Panc1 (cell line): Measurements from ENCODE around the gene LPP. TPM values are rescaled to one million over a fixed set of nuclear protein-coding genes. Genes with fewer than 3 reads are reported as not detected.

Experiments
- ATAC-seq: fragments of 200-7000 bp; cut with Tn5 transposase; 2 replicates; pipeline ENCODE4 v1.9.1; 2020; ENCODE audit warnings: mild to moderate bottlenecking, moderate library complexity
- BruUV-seq: library from RNA; stranded (reverse); fragments of 400-500 nt; replicated peaks from 2 replicates; lab custom pipeline; 2021; lab: Mats Ljungman, UMichigan
- CTCF ChIA-PET: fragments of 300-600 bp; sonication (Branson Sonifier 250); formaldehyde crosslinking; loops from one replicate; lab custom pipeline; 2022; ENCODE audit warnings: antibody characterized with exemption; lab: Charles Lee
- POLR2A ChIA-PET: fragments of 300-600 bp; sonication (Branson Sonifier 250); formaldehyde crosslinking; loops from one replicate; lab custom pipeline; 2022; ENCODE audit warnings: antibody characterized with exemption; lab: Charles Lee
- DNase-seq: peaks from one replicate; pipeline ENCODE4 v3.0.0-alpha.2; 2010; ENCODE audit warnings: low read depth, low spot score
- H3K27ac ChIP-seq: 2 replicates; pipeline ENCODE4 v1.5.1; 2011; ENCODE audit warnings: mild to moderate bottlenecking, low read length, inconsistent platforms
- H3K27me3 ChIP-seq: fragments of 200-500 bp; sonication (Bioruptor generic); 2 replicates; pipeline ENCODE4 v1.6.0; 2014; ENCODE audit warnings: low read length, inconsistent platforms; ENCODE audit not compliant: control insufficient read depth, insufficient read depth
- H3K36me3 ChIP-seq: fragments of 200-500 bp; sonication (Bioruptor generic); 2 replicates; pipeline ENCODE4 v1.5.1; 2014; ENCODE audit warnings: inconsistent platforms, mild to moderate bottlenecking, low read length, moderate library complexity; ENCODE audit not compliant: control insufficient read depth, insufficient read depth
- H3K4me1 ChIP-seq: 2 replicates; pipeline ENCODE4 v1.5.1; 2011; ENCODE audit warnings: inconsistent platforms, mild to moderate bottlenecking, low read length, moderate library complexity; ENCODE audit not compliant: control insufficient read depth, insufficient read depth
- H3K4me3 ChIP-seq, 2 experiments: 2 replicates each; pipeline ENCODE4 v1.5.1; 2011 to 2012; ENCODE audit warnings: low read depth in 2 of 2, low read length in 2 of 2, mild to moderate bottlenecking in 2 of 2, inconsistent platforms in 1 of 2, moderate library complexity in 1 of 2
- H3K9me3 ChIP-seq: fragments of 200-500 bp; sonication (Bioruptor generic); 2 replicates; pipeline ENCODE4 v1.5.1; 2014; ENCODE audit warnings: low read depth, mild to moderate bottlenecking, inconsistent platforms, low read length, moderate library complexity; ENCODE audit not compliant: control insufficient read depth, insufficient read depth
- CTCF ChIP-seq: fragments of 450-650 bp; IDR thresholded peaks from 2 replicates; pipeline ENCODE4 v1.5.1; 2017; ENCODE audit warnings: mild to moderate bottlenecking
- POLR2AphosphoS5 ChIP-seq: IDR thresholded peaks from 2 replicates; pipeline ENCODE4 v1.6.1; 2012; ENCODE audit warnings: mild to moderate bottlenecking, low read depth, low read length, moderate library complexity
- REST ChIP-seq, 2 experiments: IDR thresholded peaks; 2 replicates each; pipeline ENCODE4 v1.6.1; 2011 to 2012; ENCODE audit warnings: low read depth in 2 of 2, control low read depth in 1 of 2, low read length in 1 of 2, mild to moderate bottlenecking in 1 of 2, moderate library complexity in 1 of 2; ENCODE audit not compliant: insufficient read depth in 1 of 2
- SIN3A ChIP-seq: IDR thresholded peaks from 2 replicates; pipeline ENCODE4 v1.6.1; 2012; ENCODE audit warnings: low read depth, mild to moderate bottlenecking, low read length, moderate library complexity, borderline replicate concordance; ENCODE audit not compliant: insufficient read depth
- TCF7L2 ChIP-seq: IDR thresholded peaks from 2 replicates; pipeline ENCODE4 v1.6.1; 2011; ENCODE audit warnings: mild to moderate bottlenecking, low read depth, low read length, inconsistent platforms
- in situ Hi-C: cut with HindIII; loops from 2 replicates; pipeline ENCODE4 v1.10.0; 2016; ENCODE audit warnings: low sequenced_read_pairs, low pct_unique_long_range_greater_than_20kb
- intact Hi-C: fragments of 100-400 bp; cut with micrococcal nuclease; formaldehyde crosslinking; loops from one replicate; pipeline ENCODE4 v1.10.0; 2022; ENCODE audit not compliant: unreplicated experiment
- total RNA-seq: library from RNA; stranded (reverse); gene quantifications from one replicate; pipeline ENCODE4 v1.2.1, GENCODE V29; 2021; ENCODE audit not compliant: unreplicated experiment

LPP gene
- total RNA-seq, 1 experiment from 2014 or later, result 90.0 TPM

- ChIA-PET POLR2A (no interaction called here), CTCF (no interaction called here)
- no peak for DNase-seq
Observed at GRCh38 chr3:188338086-188338485, 184.1 kb downstream of the LPP start.

GRCh38 chr3:188339410-188340295 is 185.7 kb downstream of the LPP start:
- Histone ChIP-seq H3K27me3 (no peaks in the 10 kb centered on the region), H3K9me3 (no peaks in the 10 kb centered on the region), H3K4me3 (no peak overlapping the region), H3K36me3 (no peaks in the 10 kb centered on the region), H3K27ac (no peak overlapping the region), H3K4me1 (no peaks in the 10 kb centered on the region)
- CTCF ChIA-PET, result no interaction called here
- no TSS peak for BruUV-seq
- intact Hi-C loops, result no loop called here
- ATAC-seq (no peak), DNase-seq (no peak)
- POLR2A ChIA-PET, result interaction anchor here (0.7 kb wide), 1 partner anchor 45 kb away, joined by 3 read pairs; no protein-coding TSS in a partner anchor
- no peak for TF ChIP-seq CTCF
- TF ChIP-seq POLR2AphosphoS5, result no peak
- no peak for TF ChIP-seq SIN3A
- no peak for TF ChIP-seq TCF7L2
- TF ChIP-seq REST (IDR thresholded peaks at IDR 0.05; ENCODE audit: insufficient read depth in 1 of 2, low read depth in 2 of 2, low read length in 1 of 2), result no peak
- in situ Hi-C loops, result no loop called here

More at GRCh38 chr3:188338086-188338485, 184.1 kb downstream of the LPP start:
- no peak overlapping the region for H3K4me3 ChIP-seq
- in situ Hi-C loops, result no loop called here
- TF ChIP-seq SIN3A (no peak), POLR2AphosphoS5 (no peak), REST (IDR thresholded peaks at IDR 0.05; ENCODE audit: insufficient read depth in 1 of 2, low read depth in 2 of 2, low read length in 1 of 2) (no peak), CTCF (no peak)
- no peaks in the 10 kb centered on the region for H3K27me3 ChIP-seq
- H3K27ac ChIP-seq, result no peak overlapping the region
- no peaks in the 10 kb centered on the region for H3K36me3 ChIP-seq
- H3K9me3 ChIP-seq, result no peaks in the 10 kb centered on the region
- intact Hi-C loops, result no loop called here
- no TSS peak for BruUV-seq
- no peaks in the 10 kb centered on the region for H3K4me1 ChIP-seq
- no peak for ATAC-seq
